ENCODE measurements around the gene BABAM2. TPM values are rescaled to one million over a fixed set of nuclear protein-coding genes. Genes with fewer than 3 reads are reported as not detected.

Gene BABAM2
- polyA plus RNA-seq, 3 donors = 33.2 to 52.8 (median 49.3) TPM

DNA sequence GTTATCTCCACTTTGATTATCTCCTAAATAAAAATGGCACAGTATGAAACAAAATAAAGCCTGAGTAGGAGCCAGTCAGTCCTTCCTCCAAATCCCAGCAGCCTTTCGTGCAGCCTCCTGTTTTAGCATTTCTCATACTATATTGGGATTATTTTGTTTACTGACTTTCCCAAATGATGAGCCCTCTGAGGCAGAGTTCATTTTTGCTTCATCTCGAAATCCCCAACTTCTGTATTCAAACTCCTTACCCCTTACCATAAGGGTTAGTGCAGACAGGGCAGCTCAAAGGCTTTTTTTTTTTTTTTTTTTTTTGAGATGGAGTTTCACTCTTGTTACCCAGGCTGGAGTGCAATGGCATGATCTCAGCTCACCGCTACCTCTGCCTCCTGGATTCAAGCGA lies 388.8 kb downstream of the BABAM2 start:
- Histone ChIP-seq H4K20me1 (ENCODE audit: insufficient read depth, low read length) (no peaks in the 10 kb centered on the region), H3K27ac (ENCODE audit: low read depth in 1 of 2, low read length in 2 of 2) (no peak overlapping the region), H3K27me3 (ENCODE audit: control insufficient read depth in 2 of 2, insufficient read depth in 2 of 2, low read length in 2 of 2) (no peaks in the 10 kb centered on the region), H2AFZ (ENCODE audit: insufficient read depth, low read depth, low read length, poor library complexity, severe bottlenecking) (no peak overlapping the region), H3K4me1 (ENCODE audit: control insufficient read depth in 1 of 2, insufficient read depth in 2 of 2, low read length in 2 of 2) (peaks cover 13 to 16% of the 10 kb centered on the region in 2 donors), H3K4me3 (replicated peaks in 1 of 3; ENCODE audit: low read depth in 2 of 3, low read length in 3 of 3) (no peak overlapping the region), H3K4me2 (replicated peaks; ENCODE audit: extremely low read depth, low read length, poor library complexity, severe bottlenecking) (no peak overlapping the region), H3K9ac (ENCODE audit: insufficient read depth, low read length, poor library complexity, severe bottlenecking) (no peak overlapping the region), H3K9me3 (replicated peaks in 1 of 2; ENCODE audit: control insufficient read depth in 1 of 2, insufficient read depth in 1 of 2, low read length in 2 of 2) (no peaks in the 10 kb centered on the region), H3K79me2 (ENCODE audit: insufficient read depth, low read length) (no peaks in the 10 kb centered on the region), H3K36me3 (replicated peaks in 1 of 2; ENCODE audit: control insufficient read depth in 1 of 2, insufficient read depth in 2 of 2, low read length in 2 of 2) (no peaks in the 10 kb centered on the region)
- no peak for DNase-seq
- peaks cover 0 to 2% (median 0%) of the 10 kb centered on the region in 3 donors for H3K27me3 Mint-ChIP-seq (ENCODE audit: low read depth in 3 of 3)
- TF ChIP-seq, protein P1, sequence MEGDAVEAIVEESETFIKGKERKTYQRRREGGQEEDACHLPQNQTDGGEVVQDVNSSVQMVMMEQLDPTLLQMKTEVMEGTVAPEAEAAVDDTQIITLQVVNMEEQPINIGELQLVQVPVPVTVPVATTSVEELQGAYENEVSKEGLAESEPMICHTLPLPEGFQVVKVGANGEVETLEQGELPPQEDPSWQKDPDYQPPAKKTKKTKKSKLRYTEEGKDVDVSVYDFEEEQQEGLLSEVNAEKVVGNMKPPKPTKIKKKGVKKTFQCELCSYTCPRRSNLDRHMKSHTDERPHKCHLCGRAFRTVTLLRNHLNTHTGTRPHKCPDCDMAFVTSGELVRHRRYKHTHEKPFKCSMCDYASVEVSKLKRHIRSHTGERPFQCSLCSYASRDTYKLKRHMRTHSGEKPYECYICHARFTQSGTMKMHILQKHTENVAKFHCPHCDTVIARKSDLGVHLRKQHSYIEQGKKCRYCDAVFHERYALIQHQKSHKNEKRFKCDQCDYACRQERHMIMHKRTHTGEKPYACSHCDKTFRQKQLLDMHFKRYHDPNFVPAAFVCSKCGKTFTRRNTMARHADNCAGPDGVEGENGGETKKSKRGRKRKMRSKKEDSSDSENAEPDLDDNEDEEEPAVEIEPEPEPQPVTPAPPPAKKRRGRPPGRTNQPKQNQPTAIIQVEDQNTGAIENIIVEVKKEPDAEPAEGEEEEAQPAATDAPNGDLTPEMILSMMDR (IDR thresholded peaks at IDR 0.05) = no peak
- no CpG with 5 or more reads among the region's 4 CpGs for WGBS (ENCODE audit: insufficient coverage)
- no peak overlapping the region for H3K4me3 Mint-ChIP-seq
- H3K27ac Mint-ChIP-seq = no peak overlapping the region
- H3K36me3 Mint-ChIP-seq = peaks cover 26 to 27% of the 10 kb centered on the region in 2 donors
- H3K4me1 Mint-ChIP-seq = peaks cover 18% of the 10 kb centered on the region
- intact Hi-C loops (cut with micrococcal nuclease) = loop anchor here (10.0 kb wide), 2 partner anchors 55 to 115 kb away; partner anchors contain the start of gene FOSL2 (in 1 of the 2)
- H3K9me3 Mint-ChIP-seq = no peaks in the 10 kb centered on the region

DNA sequence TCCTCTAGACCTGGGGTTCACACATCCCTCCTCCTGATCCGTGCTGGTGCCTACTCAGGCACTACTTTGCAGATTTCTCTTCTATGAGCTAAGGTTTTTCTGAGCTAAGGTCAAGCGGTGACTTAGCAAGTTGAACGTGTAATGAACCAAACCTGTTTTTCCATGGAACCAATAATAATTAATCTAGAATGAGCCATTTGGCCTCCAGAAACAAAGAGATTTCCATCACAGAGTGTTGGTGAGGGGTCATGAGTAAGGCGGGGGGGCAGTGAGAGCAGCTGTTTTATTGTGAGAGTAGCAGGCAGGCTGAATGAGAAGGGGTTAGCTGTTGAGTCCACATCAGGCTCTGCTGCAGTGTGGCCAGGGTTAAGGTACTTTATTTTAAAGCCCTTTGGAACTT lies 390.1 kb downstream of the BABAM2 start:
- TF ChIP-seq, protein P1 (IDR thresholded peaks at IDR 0.05) = no peak
- intact Hi-C loops (cut with micrococcal nuclease) = no loop called here
- H3K27me3 ChIP-seq (ENCODE audit: control insufficient read depth in 2 of 2, insufficient read depth in 2 of 2, low read length in 2 of 2) = no peaks in the 10 kb centered on the region
- no peak overlapping the region for H2AFZ ChIP-seq (ENCODE audit: insufficient read depth, low read depth, low read length, poor library complexity, severe bottlenecking)
- no peaks in the 10 kb centered on the region for H3K9me3 ChIP-seq (replicated peaks in 1 of 2; ENCODE audit: control insufficient read depth in 1 of 2, insufficient read depth in 1 of 2, low read length in 2 of 2)
- H3K27ac ChIP-seq (ENCODE audit: low read depth in 1 of 2, low read length in 2 of 2) = no peak overlapping the region
- H3K36me3 ChIP-seq (replicated peaks in 1 of 2; ENCODE audit: control insufficient read depth in 1 of 2, insufficient read depth in 2 of 2, low read length in 2 of 2) = no peaks in the 10 kb centered on the region
- H3K4me1 ChIP-seq (ENCODE audit: control insufficient read depth in 1 of 2, insufficient read depth in 2 of 2, low read length in 2 of 2) = peaks cover under 1 to 4% of the 10 kb centered on the region in 2 donors
- Mint-ChIP-seq H3K4me3 (no peak overlapping the region), H3K4me1 (peaks cover 6% of the 10 kb centered on the region), H3K9me3 (no peaks in the 10 kb centered on the region), H3K36me3 (peaks cover 21 to 23% of the 10 kb centered on the region in 2 donors), H3K27ac (peak overlapping the region in 2 of 7 donors; percentile 37 to 50), H3K27me3 (ENCODE audit: low read depth in 3 of 3) (peaks cover 0 to 2% (median 0%) of the 10 kb centered on the region in 3 donors)
- no peak overlapping the region for H3K4me2 ChIP-seq (replicated peaks; ENCODE audit: extremely low read depth, low read length, poor library complexity, severe bottlenecking)
- no peaks in the 10 kb centered on the region for H4K20me1 ChIP-seq (ENCODE audit: insufficient read depth, low read length)
- H3K79me2 ChIP-seq (ENCODE audit: insufficient read depth, low read length) = no peaks in the 10 kb centered on the region
- H3K9ac ChIP-seq (ENCODE audit: insufficient read depth, low read length, poor library complexity, severe bottlenecking) = no peak overlapping the region
- no peak overlapping the region for H3K4me3 ChIP-seq (replicated peaks in 1 of 3; ENCODE audit: low read depth in 2 of 3, low read length in 3 of 3)
- DNase-seq = no peak
- WGBS (ENCODE audit: insufficient coverage) = no CpG with 5 or more reads among the region's 4 CpGs
